Measurements from ENCODE around the gene SLC25A22. TPM values are rescaled to one million over a fixed set of nuclear protein-coding genes. Genes with fewer than 3 reads are reported as not detected.
A peak's percentile ranks its signal among the peaks of the same experiment; 100 is the strongest.

Gene SLC25A22
- total and polyA plus RNA-seq, 9 of the 15 experiments (the other 6 are each of a cell fraction or from before 2014, with no cell fraction given): 0.41 to 55.4 (median 11.4) TPM

GRCh38 chr11:776561-777287 lies 21.4 kb downstream of the SLC25A22 start (continued):
- peak; percentile 69 for TF ChIP-seq MGA (IDR thresholded peaks at IDR 0.05)
- TF ChIP-seq MNT (conservative IDR thresholded peaks at IDR 0.05): peak; percentile 30 to 45; a peak in 2 of 4 replicates
- peak; percentile 1; the same call in 1 of the 2 replicates for TF ChIP-seq POLR2G (IDR thresholded peaks at IDR 0.05; ENCODE audit: low read depth, low read length)
- TF ChIP-seq FOXP1 (CRISPR knock-in tag; IDR thresholded peaks at IDR 0.05): 0 out of 2 replicates have a peak, but pooled peaks have one; percentile 11
- peak; percentile 33; the same call in 1 of the 2 replicates for TF ChIP-seq MYC (IDR thresholded peaks at IDR 0.05; ENCODE audit: low read depth, low read length)
- TF ChIP-seq MYC (CRISPR knock-in tag; IDR thresholded peaks at IDR 0.05; ENCODE audit: borderline replicate concordance, low read depth): no peak; the same call in 1 of the 2 replicates
- TF ChIP-seq HDAC1 (IDR thresholded peaks at IDR 0.05): 0 out of 4 replicates have a peak, but pooled peaks of 1 of the 2 experiments have one; percentile 54
- TF ChIP-seq SIN3A (IDR thresholded peaks at IDR 0.05; ENCODE audit: borderline replicate concordance in 2 of 2, control insufficient read depth in 1 of 2, low read depth in 2 of 2, low read length in 2 of 2): 0 out of 4 replicates have a peak, but pooled peaks of 1 of the 2 experiments have one; percentile 9
- peak; percentile 62; the same call in 1 of the 2 replicates for TF ChIP-seq NKRF (IDR thresholded peaks at IDR 0.05; ENCODE audit: borderline replicate concordance)
- TF ChIP-seq ZBTB7A (IDR thresholded peaks at IDR 0.05; ENCODE audit: borderline replicate concordance, control insufficient read depth, low read depth, low read length): peak; percentile 53

Data from K562 (cell line).